ENCODE measurements around the gene SLC6A17. TPM values are rescaled to one million over a fixed set of nuclear protein-coding genes. Genes with fewer than 3 reads are reported as not detected.

Gene SLC6A17
- total RNA-seq, 1 donor from 2014 or later = 3.6 TPM

GRCh38 chr1:110192541-110192940 is 42.2 kb downstream of the SLC6A17 start:
- no peaks in the 10 kb centered on the region for H3K79me2 ChIP-seq (ENCODE audit: insufficient read depth, low read length)
- no peaks in the 10 kb centered on the region for H3K36me3 ChIP-seq (ENCODE audit: insufficient read depth, low read length)
- peaks cover 7% of the 10 kb centered on the region for H3K36me3 Mint-ChIP-seq (ENCODE audit: low read depth, unreplicated experiment)
- no peak overlapping the region for H3K4me3 Mint-ChIP-seq (ENCODE audit: unreplicated experiment)
- H3K4me1 ChIP-seq (ENCODE audit: insufficient read depth, low read length) = peaks cover 2% of the 10 kb centered on the region
- no peak overlapping the region for H2AFZ ChIP-seq (ENCODE audit: low read depth, low read length)
- peaks cover 37% of the 10 kb centered on the region for H3K27me3 Mint-ChIP-seq (ENCODE audit: low read depth, unreplicated experiment)
- no peak overlapping the region for H3K4me2 ChIP-seq (ENCODE audit: low read length)
- no peak overlapping the region for H3K27ac Mint-ChIP-seq (ENCODE audit: unreplicated experiment)
- no peaks in the 10 kb centered on the region for H4K20me1 ChIP-seq (ENCODE audit: insufficient read depth, low read length)
- H3K27ac ChIP-seq (ENCODE audit: low read depth, low read length) = no peak overlapping the region
- H3K27me3 ChIP-seq (ENCODE audit: insufficient read depth, low read length) = no peaks in the 10 kb centered on the region
- no peaks in the 10 kb centered on the region for H3K9me3 Mint-ChIP-seq (ENCODE audit: unreplicated experiment)
- no peak overlapping the region for H3K4me3 ChIP-seq (ENCODE audit: insufficient read depth, low read depth, low read length)
- FAIRE-seq (no peak), DNase-seq (ENCODE audit: low read depth) (no peak)
- peaks cover 18% of the 10 kb centered on the region for H3K4me1 Mint-ChIP-seq (ENCODE audit: low read depth, unreplicated experiment)
- no peak overlapping the region for H3K9ac ChIP-seq (ENCODE audit: low read length)
- TF ChIP-seq CTCF (IDR thresholded peaks at IDR 0.05; ENCODE audit: insufficient read depth, low read depth, low read length) (no peak), EZH2 (IDR thresholded peaks at IDR 0.05; ENCODE audit: insufficient read depth, low read length) (no peak)
- H3K9me3 ChIP-seq (ENCODE audit: insufficient read depth, low read depth, low read length) = no peaks in the 10 kb centered on the region

GRCh38 chr1:110195196-110195595 is 44.9 kb downstream of the SLC6A17 start:
- Mint-ChIP-seq H3K4me3 (ENCODE audit: unreplicated experiment) (no peak overlapping the region), H3K27me3 (ENCODE audit: low read depth, unreplicated experiment) (peaks cover 40% of the 10 kb centered on the region), H3K36me3 (ENCODE audit: low read depth, unreplicated experiment) (peaks cover 8% of the 10 kb centered on the region), H3K4me1 (ENCODE audit: low read depth, unreplicated experiment) (peaks cover 1% of the 10 kb centered on the region), H3K9me3 (ENCODE audit: unreplicated experiment) (peaks cover 1% of the 10 kb centered on the region), H3K27ac (ENCODE audit: unreplicated experiment) (no peak overlapping the region)
- Histone ChIP-seq H3K27me3 (ENCODE audit: insufficient read depth, low read length) (no peaks in the 10 kb centered on the region), H2AFZ (ENCODE audit: low read depth, low read length) (no peak overlapping the region), H3K36me3 (ENCODE audit: insufficient read depth, low read length) (no peaks in the 10 kb centered on the region), H3K4me3 (ENCODE audit: insufficient read depth, low read depth, low read length) (no peak overlapping the region), H3K9me3 (ENCODE audit: insufficient read depth, low read depth, low read length) (no peaks in the 10 kb centered on the region), H3K9ac (ENCODE audit: low read length) (no peak overlapping the region), H3K79me2 (ENCODE audit: insufficient read depth, low read length) (no peaks in the 10 kb centered on the region), H3K4me1 (ENCODE audit: insufficient read depth, low read length) (no peaks in the 10 kb centered on the region), H3K4me2 (ENCODE audit: low read length) (no peak overlapping the region), H3K27ac (ENCODE audit: low read depth, low read length) (no peak overlapping the region), H4K20me1 (ENCODE audit: insufficient read depth, low read length) (no peaks in the 10 kb centered on the region)
- no peak for TF ChIP-seq CTCF (IDR thresholded peaks at IDR 0.05; ENCODE audit: insufficient read depth, low read depth, low read length)
- TF ChIP-seq EZH2 (IDR thresholded peaks at IDR 0.05; ENCODE audit: insufficient read depth, low read length) = no peak
- no peak for DNase-seq (ENCODE audit: low read depth)
- FAIRE-seq = no peak

- Histone ChIP-seq H2AFZ (ENCODE audit: low read depth, low read length) (no peak overlapping the region), H3K4me1 (ENCODE audit: insufficient read depth, low read length) (peaks cover 5% of the 10 kb centered on the region), H3K9ac (ENCODE audit: low read length) (no peak overlapping the region), H3K36me3 (ENCODE audit: insufficient read depth, low read length) (no peaks in the 10 kb centered on the region), H3K4me2 (ENCODE audit: low read length) (no peak overlapping the region), H3K27me3 (ENCODE audit: insufficient read depth, low read length) (no peaks in the 10 kb centered on the region), H3K79me2 (ENCODE audit: insufficient read depth, low read length) (no peaks in the 10 kb centered on the region), H3K9me3 (ENCODE audit: insufficient read depth, low read depth, low read length) (no peaks in the 10 kb centered on the region), H3K27ac (ENCODE audit: low read depth, low read length) (no peak overlapping the region), H3K4me3 (ENCODE audit: insufficient read depth, low read depth, low read length) (no peak overlapping the region), H4K20me1 (ENCODE audit: insufficient read depth, low read length) (no peaks in the 10 kb centered on the region)
- DNase-seq (ENCODE audit: low read depth) (no peak), FAIRE-seq (peak; percentile 26)
- Mint-ChIP-seq H3K4me3 (ENCODE audit: unreplicated experiment) (no peak overlapping the region), H3K4me1 (ENCODE audit: low read depth, unreplicated experiment) (peaks cover 12% of the 10 kb centered on the region), H3K27me3 (ENCODE audit: low read depth, unreplicated experiment) (peaks cover 35% of the 10 kb centered on the region), H3K9me3 (ENCODE audit: unreplicated experiment) (peaks cover 3% of the 10 kb centered on the region), H3K27ac (ENCODE audit: unreplicated experiment) (no peak overlapping the region), H3K36me3 (ENCODE audit: low read depth, unreplicated experiment) (peaks cover 8% of the 10 kb centered on the region)
- TF ChIP-seq CTCF (IDR thresholded peaks at IDR 0.05; ENCODE audit: insufficient read depth, low read depth, low read length) = peak; percentile 89
- TF ChIP-seq EZH2 (IDR thresholded peaks at IDR 0.05; ENCODE audit: insufficient read depth, low read length) = no peak
Observed at GRCh38 chr1:110196917-110197765, 46.8 kb downstream of the SLC6A17 start.

Measured in astrocyte (in vitro differentiated cells and primary cell).